Measurements from ENCODE around the gene MPZL3. TPM values are rescaled to one million over a fixed set of nuclear protein-coding genes. Genes with fewer than 3 reads are reported as not detected.
A peak's percentile ranks its signal among the peaks of the same experiment; 100 is the strongest.

MPZL3 gene
- total RNA-seq, 1 experiment from 2014 or later = 8.7 TPM

DNA sequence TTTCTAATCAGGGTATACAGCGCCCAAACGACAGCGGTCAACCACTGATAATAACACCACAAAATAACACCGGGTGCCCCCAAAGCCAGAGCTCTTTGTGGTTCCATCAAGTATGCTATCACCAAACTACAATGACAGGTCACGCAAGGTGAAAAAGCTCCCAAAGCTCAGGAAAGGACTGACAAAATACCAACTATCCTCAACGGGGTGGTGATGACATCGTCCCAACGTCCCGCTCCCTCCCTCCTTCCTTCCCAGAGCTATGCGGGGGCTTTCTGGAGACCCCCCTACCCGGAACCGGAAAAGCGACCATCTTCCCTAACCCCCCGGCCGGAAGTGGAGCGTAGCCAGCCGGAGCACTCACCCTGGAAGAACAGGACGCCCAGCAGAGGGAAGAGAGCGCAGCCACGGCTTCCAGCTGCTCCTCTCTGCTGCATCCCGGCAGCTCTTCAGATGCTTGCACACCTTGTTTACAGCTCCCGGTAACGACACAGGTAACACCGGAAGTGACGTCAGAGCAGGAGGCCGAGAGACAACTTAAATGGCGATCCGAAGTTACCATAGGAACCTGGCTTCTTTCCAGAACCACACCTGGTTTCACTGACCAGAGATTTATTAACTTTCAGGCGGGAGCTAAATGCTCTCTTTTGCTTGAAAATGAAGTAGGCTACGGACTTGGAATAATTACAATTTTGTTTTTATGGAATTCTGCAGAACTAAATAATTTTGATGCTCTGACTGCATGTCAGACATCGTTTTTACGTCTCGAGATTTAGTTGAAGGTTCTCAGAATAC, at the start of gene MPZL3 (continued):
- TF ChIP-seq SIN3A (IDR thresholded peaks at IDR 0.05; ENCODE audit: low read depth) = peak; percentile 54
- TF ChIP-seq ZFX (IDR thresholded peaks at IDR 0.05) = no peak
- no peak for TF ChIP-seq CTCF (IDR thresholded peaks at IDR 0.05 in 2 of 3, conservative IDR thresholded peaks at IDR 0.05 in 1 of 3; ENCODE audit: borderline replicate concordance in 1 of 3, insufficient read depth in 1 of 3, low read depth in 2 of 3, low read length in 2 of 3)
- TF ChIP-seq SP1 (IDR thresholded peaks at IDR 0.05; ENCODE audit: low read depth) = peak; percentile 31; the same call in 1 of the 2 replicates
- TF ChIP-seq EZH2 (IDR thresholded peaks at IDR 0.05) = no peak

DNA sequence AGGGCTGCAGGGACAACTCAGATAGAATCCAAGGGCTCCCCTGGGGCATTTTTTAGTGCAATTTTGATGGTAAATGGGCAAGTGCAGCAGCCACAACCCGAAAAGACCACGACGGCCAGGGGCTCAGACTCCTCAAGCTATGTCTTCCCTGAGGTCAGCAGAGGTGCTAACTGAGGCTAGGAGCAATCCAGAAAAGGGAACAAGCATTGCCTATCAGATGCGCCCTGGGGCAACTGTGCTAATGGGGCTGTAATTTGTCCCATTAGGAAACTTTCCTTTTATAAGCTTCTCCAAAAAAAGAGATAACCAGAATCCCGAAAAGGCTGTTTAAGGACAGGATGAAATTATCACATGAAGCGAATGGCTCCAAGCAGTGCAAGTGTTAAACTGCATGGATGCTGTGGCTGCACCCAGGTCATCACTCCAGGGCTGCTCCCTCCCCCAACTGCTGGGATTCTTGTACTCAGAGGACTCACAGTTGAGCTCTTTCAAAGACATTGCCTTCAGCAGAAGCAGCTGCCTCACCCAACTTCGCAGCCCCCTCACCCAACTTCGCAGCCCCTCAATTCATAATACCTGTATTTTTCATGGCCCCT, 49.5 kb upstream of the MPZL3 start:
- ATAC-seq (no peak), DNase-seq (ENCODE audit: low read depth, low spot score) (no peak)
- Histone ChIP-seq H3K27ac (ENCODE audit: low read depth, low read length) (no peak overlapping the region), H3K79me2 (ENCODE audit: insufficient read depth, low read length) (no peaks in the 10 kb centered on the region), H3K9ac (ENCODE audit: low read length) (no peak overlapping the region), H3K9me2 (ENCODE audit: insufficient read depth) (no peaks in the 10 kb centered on the region), H3K9me3 (ENCODE audit: control insufficient read depth in 1 of 2, insufficient read depth in 1 of 2, low read depth in 1 of 2, low read length in 2 of 2) (no peaks in the 10 kb centered on the region), H3K4me2 (ENCODE audit: low read length) (no peak overlapping the region), H2AFZ (ENCODE audit: low read depth, low read length, poor library complexity, severe bottlenecking) (no peak overlapping the region), H3K36me3 (ENCODE audit: control insufficient read depth in 1 of 2, insufficient read depth in 2 of 2, low read length in 2 of 2) (no peaks in the 10 kb centered on the region), H3K4me3 (replicated peaks in 1 of 2; ENCODE audit: low read depth in 1 of 2, low read length in 2 of 2) (no peak overlapping the region), H3K4me1 (ENCODE audit: control insufficient read depth in 1 of 2, insufficient read depth in 2 of 2, low read length in 2 of 2) (no peaks in the 10 kb centered on the region), H3K27me3 (ENCODE audit: insufficient read depth, low read length) (peaks cover 17% of the 10 kb centered on the region; the same call in 1 of the 2 replicates), H4K20me1 (ENCODE audit: insufficient read depth) (no peaks in the 10 kb centered on the region)
- no TSS peak for BruUV-seq (replicated peaks)
- ChIA-PET POLR2A (interaction anchor here (0.7 kb wide), 1 partner anchor 9 kb away, joined by 3 read pairs; no protein-coding TSS in a partner anchor), CTCF (no interaction called here), RAD21 (ENCODE audit: low non-redundant PET in 1 of 2, low total read pairs in 2 of 2, uncharacterized antibody in 2 of 2, unreplicated experiment in 2 of 2) (no interaction called here)
- intact Hi-C loops (cut with micrococcal nuclease) = no loop called here
- TF ChIP-seq YY1 (IDR thresholded peaks at IDR 0.05; ENCODE audit: extremely low read depth, insufficient replicate concordance, low read depth, low read length) (no peak), CEBPB (IDR thresholded peaks at IDR 0.05; ENCODE audit: low read depth) (no peak), ELF1 (IDR thresholded peaks at IDR 0.05; ENCODE audit: borderline replicate concordance, low read depth) (no peak), ZNF274 (IDR thresholded peaks at IDR 0.05; ENCODE audit: low read depth, low read length) (no peak), CBX3 (IDR thresholded peaks at IDR 0.05; ENCODE audit: low read depth) (no peak), JUND (IDR thresholded peaks at IDR 0.05) (no peak), SRF (IDR thresholded peaks at IDR 0.05; ENCODE audit: low read depth) (no peak), POLR2AphosphoS5 (IDR thresholded peaks at IDR 0.05; ENCODE audit: low read depth, low read length) (no peak), EGR1 (IDR thresholded peaks at IDR 0.05; ENCODE audit: low read depth) (no peak), EZH2phosphoT487 (IDR thresholded peaks at IDR 0.05; ENCODE audit: borderline replicate concordance) (no peak), REST (IDR thresholded peaks at IDR 0.05; ENCODE audit: low read depth) (no peak)
- TF ChIP-seq, protein P1, sequence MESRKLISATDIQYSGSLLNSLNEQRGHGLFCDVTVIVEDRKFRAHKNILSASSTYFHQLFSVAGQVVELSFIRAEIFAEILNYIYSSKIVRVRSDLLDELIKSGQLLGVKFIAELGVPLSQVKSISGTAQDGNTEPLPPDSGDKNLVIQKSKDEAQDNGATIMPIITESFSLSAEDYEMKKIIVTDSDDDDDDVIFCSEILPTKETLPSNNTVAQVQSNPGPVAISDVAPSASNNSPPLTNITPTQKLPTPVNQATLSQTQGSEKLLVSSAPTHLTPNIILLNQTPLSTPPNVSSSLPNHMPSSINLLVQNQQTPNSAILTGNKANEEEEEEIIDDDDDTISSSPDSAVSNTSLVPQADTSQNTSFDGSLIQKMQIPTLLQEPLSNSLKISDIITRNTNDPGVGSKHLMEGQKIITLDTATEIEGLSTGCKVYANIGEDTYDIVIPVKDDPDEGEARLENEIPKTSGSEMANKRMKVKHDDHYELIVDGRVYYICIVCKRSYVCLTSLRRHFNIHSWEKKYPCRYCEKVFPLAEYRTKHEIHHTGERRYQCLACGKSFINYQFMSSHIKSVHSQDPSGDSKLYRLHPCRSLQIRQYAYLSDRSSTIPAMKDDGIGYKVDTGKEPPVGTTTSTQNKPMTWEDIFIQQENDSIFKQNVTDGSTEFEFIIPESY (IDR thresholded peaks at IDR 0.05; ENCODE audit: extremely low read depth, insufficient replicate concordance, low read length) = no peak
